B cell (primary cell): Measurements from ENCODE around the gene MEG3. TPM values are rescaled to one million over a fixed set of nuclear protein-coding genes. Genes with fewer than 3 reads are reported as not detected.

Experiments
- ATAC-seq: fragments of 200-7000 bp; cut with Tn5 transposase; one replicate; pipeline ENCODE4 v1.10.0; 2021; ENCODE audit warnings: low read depth, mild to moderate bottlenecking, moderate number of reproducible peaks, moderate library complexity
- CTCF ChIA-PET: fragments of 350-600 bp; sonication (Branson Sonifier 250); formaldehyde crosslinking; loops from one replicate; lab custom pipeline; 2021; ENCODE audit warnings: antibody characterized with exemption, inconsistent platforms; lab: Charles Lee
- POLR2A ChIA-PET: fragments of 350-600 bp; sonication (Branson Sonifier 250); formaldehyde crosslinking; loops from one replicate; lab custom pipeline; 2021; ENCODE audit warnings: antibody characterized with exemption; lab: Charles Lee
- DNase-seq: peaks from one replicate; pipeline ENCODE4 v3.0.0; 2013
- H2AFZ ChIP-seq: 2 replicates; pipeline ENCODE4 v1.6.1; 2012; ENCODE audit warnings: mild to moderate bottlenecking, low read depth, low read length; ENCODE audit not compliant: insufficient read depth, poor library complexity, severe bottlenecking
- H3K27ac ChIP-seq, 2 donors: 1 replicate in 1 of 2; 2 replicates in 1 of 2; pipeline ENCODE4 v1.5.1; 2012 to 2013; ENCODE audit warnings: low read length in 2 of 2, mild to moderate bottlenecking in 2 of 2, moderate library complexity in 1 of 2
- H3K27me3 ChIP-seq, 4 experiments: fragments of 200-600 bp in 1 of 4; sonication (generic) in 1 of 4; replicated peaks in 1 of 4; 1 replicate in 2 of 4; 2 replicates in 2 of 4; pipeline versions ENCODE4 v1.6.1 to v1.7.0; 2013 to 2016; ENCODE audit warnings: low read length in 3 of 4, mild to moderate bottlenecking in 2 of 4, mixed read lengths in 1 of 4, moderate library complexity in 1 of 4; ENCODE audit not compliant: insufficient read depth in 4 of 4, control insufficient read depth in 3 of 4; ENCODE audit errors: control extremely low read depth in 1 of 4
- H3K36me3 ChIP-seq, 2 experiments: replicated peaks in 1 of 2; 1 replicate in 1 of 2; 2 replicates in 1 of 2; pipeline versions ENCODE4 v1.6.1 to v1.7.1; 2013; ENCODE audit warnings: low read length in 1 of 2; ENCODE audit not compliant: insufficient read depth in 2 of 2, control insufficient read depth in 1 of 2; ENCODE audit errors: control extremely low read depth in 1 of 2, extremely low read depth in 1 of 2
- H3K4me1 ChIP-seq, 2 donors: fragments of 200-600 bp in 1 of 2; sonication (generic) in 1 of 2; 1 replicate in 1 of 2; 2 replicates in 1 of 2; pipeline versions ENCODE4 v1.5.1 to v1.6.1; 2013 to 2017; ENCODE audit warnings: low read length in 2 of 2; ENCODE audit not compliant: control insufficient read depth in 2 of 2, insufficient read depth in 2 of 2
- H3K4me2 ChIP-seq: replicated peaks from 2 replicates; pipeline ENCODE3; 2012; ENCODE audit warnings: mild to moderate bottlenecking, low read depth, low read length; ENCODE audit not compliant: poor library complexity, severe bottlenecking
- H3K4me3 ChIP-seq, 5 experiments: fragments of 200-600 bp in 1 of 5; sonication (generic) in 1 of 5; 1 replicate in 3 of 5; 2 replicates in 2 of 5; pipeline versions ENCODE4 v1.5.1 to v1.7.0; 2011 to 2016; ENCODE audit warnings: low read length in 4 of 5, mild to moderate bottlenecking in 4 of 5, low read depth in 2 of 5, control low read depth in 1 of 5, moderate library complexity in 1 of 5; ENCODE audit not compliant: insufficient read depth in 1 of 5; ENCODE audit errors: control extremely low read depth in 1 of 5, extremely low read depth in 1 of 5
- H3K79me2 ChIP-seq: fragments of 200-600 bp; sonication (generic); one replicate; pipeline ENCODE4 v1.6.0; 2016; ENCODE audit warnings: low read length; ENCODE audit not compliant: control insufficient read depth, insufficient read depth
- H3K9ac ChIP-seq: fragments of 200-600 bp; sonication (generic); 2 replicates; pipeline ENCODE4 v1.6.1; 2017; ENCODE audit warnings: mild to moderate bottlenecking, low read length, moderate library complexity
- H3K9me3 ChIP-seq, 3 donors: one replicate each; pipeline versions ENCODE4 v1.6.1 to v1.7.1; 2013; ENCODE audit warnings: low read length in 2 of 3; ENCODE audit not compliant: control insufficient read depth in 2 of 3, insufficient read depth in 1 of 3; ENCODE audit errors: control extremely low read depth in 1 of 3
- H4K20me1 ChIP-seq: 2 replicates; pipeline ENCODE4 v1.6.0; 2012; ENCODE audit warnings: mild to moderate bottlenecking, low read length; ENCODE audit not compliant: insufficient read depth, control insufficient read depth, poor library complexity, severe bottlenecking
- H3K27ac Mint-ChIP-seq: one replicate; pipeline ENCODE4 v1.8.0; 2021; ENCODE audit warnings: mixed read lengths
- H3K27me3 Mint-ChIP-seq: one replicate; pipeline ENCODE4 v1.8.0; 2021; ENCODE audit warnings: mixed read lengths
- H3K4me1 Mint-ChIP-seq: one replicate; pipeline ENCODE4 v1.8.0; 2021; ENCODE audit warnings: mixed read lengths
- H3K4me3 Mint-ChIP-seq: one replicate; pipeline ENCODE4 v1.8.0; 2021; ENCODE audit warnings: mixed read lengths
- H3K9me3 Mint-ChIP-seq: one replicate; pipeline ENCODE4 v1.8.0; 2022; ENCODE audit warnings: mixed read lengths; ENCODE audit not compliant: insufficient read depth
- CTCF ChIP-seq: fragments of 200-600 bp; IDR thresholded peaks from one replicate; pipeline ENCODE4 v1.8.0; 2022; ENCODE audit warnings: antibody characterized with exemption, mild to moderate bottlenecking
- EZH2 ChIP-seq: IDR thresholded peaks from 2 replicates; pipeline ENCODE4 v1.6.1; 2012; ENCODE audit warnings: borderline replicate concordance, low read depth, mild to moderate bottlenecking, moderate library complexity, low read length; ENCODE audit not compliant: insufficient read depth, poor library complexity, severe bottlenecking
- WGBS: methylation state at CpG from one replicate; pipeline ENCODE4 v1.1.5; 2013; ENCODE audit warnings: missing lambda C conversion rate; ENCODE audit not compliant: insufficient coverage; 5-methylcytosine and 5-hydroxymethylcytosine counted together
- intact Hi-C: fragments of 100-400 bp; cut with micrococcal nuclease; formaldehyde crosslinking; loops from one replicate; pipeline ENCODE4 v1.10.0; 2022
- polyA plus RNA-seq: library from polyadenylated mRNA; depleted of rRNA; stranded (reverse); fragments of >200 nt; gene quantifications from 2 replicates; pipeline ENCODE4 v1.2.3, GENCODE V29; 2012
- total RNA-seq, 2 donors: library from RNA; stranded (reverse); fragments of 120-200 nt in 1 of 2; gene quantifications; 1 replicate in 1 of 2; 2 replicates in 1 of 2; pipeline versions ENCODE4 v1.2.3 to v1.2.4, GENCODE V29; 2013 to 2022

Gene MEG3
- total and polyA plus RNA-seq, 2 donors (not counting 1 experiment from before 2014, with no cell fraction given): 0.13 TPM; not detected in 1

- Mint-ChIP-seq H3K27ac (no peak overlapping the region), H3K27me3 (no peaks in the 10 kb centered on the region), H3K4me1 (no peaks in the 10 kb centered on the region), H3K4me3 (no peak overlapping the region), H3K9me3 (peaks cover 3% of the 10 kb centered on the region)
- Histone ChIP-seq H3K9ac (no peak overlapping the region), H3K79me2 (no peaks in the 10 kb centered on the region), H4K20me1 (no peaks in the 10 kb centered on the region), H3K4me3 (no peak overlapping the region), H3K4me1 (no peaks in the 10 kb centered on the region), H3K27ac (no peak overlapping the region), H2AFZ (no peak overlapping the region), H3K36me3 (no peaks in the 10 kb centered on the region), H3K4me2 (no peak overlapping the region), H3K27me3 (no peaks in the 10 kb centered on the region), H3K9me3 (peaks cover 0 to 24% (median 0%) of the 10 kb centered on the region in 3 donors)
- TF ChIP-seq EZH2 (no peak), CTCF (no peak)
- POLR2A ChIA-PET: no interaction called here
- CTCF ChIA-PET: no interaction called here
- DNase-seq (no peak), ATAC-seq (no peak)
- WGBS: 83% methylated on average over 16 of the region's 16 CpGs
- intact Hi-C loops: no loop called here
Measured at GRCh38 chr14:100871234-100872186, 45.6 kb downstream of the MEG3 start.
